SK-N-SH (cell line): Measurements from ENCODE around the gene STARD8. TPM values are rescaled to one million over a fixed set of nuclear protein-coding genes. Genes with fewer than 3 reads are reported as not detected.

Experiments
- CTCF ChIA-PET: fragments of 300-600, 350-600 bp; formaldehyde crosslinking; extraction: SDS; loops from one replicate; lab custom pipeline; 2021; lab: Yijun Ruan, JAX
- POLR2A ChIA-PET: fragments of 350-600 bp; sonication (Branson Sonifier 250); formaldehyde crosslinking; extraction: SDS; loops from one replicate; lab custom pipeline; 2020; ENCODE audit warnings: antibody characterized with exemption, inconsistent platforms; lab: Yijun Ruan, JAX
- DNase-seq: peaks from one replicate; pipeline ENCODE4 v3.0.0; 2012
- H2AFZ ChIP-seq: fragments of 200-600 bp; sonication (generic); 2 replicates; pipeline ENCODE4 v1.8.1; 2016; ENCODE audit warnings: antibody characterized with exemption, mild to moderate bottlenecking, low read depth
- H3F3A ChIP-seq: fragments of 200-600 bp; sonication (generic); replicated peaks from 2 replicates; pipeline ENCODE3; 2016; ENCODE audit warnings: antibody characterized with exemption, mild to moderate bottlenecking; ENCODE audit not compliant: insufficient read depth
- H3K27ac ChIP-seq, 2 experiments: fragments of 200-500 bp in 1 of 2; fragments of 200-600 bp in 1 of 2; sonication (Bioruptor generic) in 1 of 2; sonication (generic), shearing (Covaris generic) in 1 of 2; 2 replicates each; pipeline versions ENCODE4 v1.5.1 to v1.6.1; 2014 to 2016; ENCODE audit warnings: low read depth in 2 of 2, inconsistent platforms in 1 of 2, low read length in 1 of 2, mild to moderate bottlenecking in 1 of 2, mixed read lengths in 1 of 2
- H3K27me3 ChIP-seq: fragments of 200-600 bp; sonication (generic), shearing (Covaris generic); 2 replicates; pipeline ENCODE4 v1.6.1; 2016; ENCODE audit warnings: mixed run types; ENCODE audit not compliant: insufficient read depth
- H3K36me3 ChIP-seq, 2 experiments: fragments of 200-500 bp in 1 of 2; fragments of 200-600 bp in 1 of 2; sonication (Bioruptor generic) in 1 of 2; sonication (generic) in 1 of 2; replicated peaks in 1 of 2; 2 replicates each; pipeline versions ENCODE3 to v1.5.1; 2014 to 2016; ENCODE audit warnings: low read length in 1 of 2, mild to moderate bottlenecking in 1 of 2; ENCODE audit not compliant: insufficient read depth in 2 of 2, control insufficient read depth in 1 of 2
- H3K4me1 ChIP-seq, 2 experiments: fragments of 200-500 bp in 1 of 2; fragments of 200-600 bp in 1 of 2; sonication (Bioruptor generic) in 1 of 2; sonication (generic), shearing (Covaris generic) in 1 of 2; 2 replicates each; pipeline versions ENCODE4 v1.5.1 to v1.6.1; 2014 to 2016; ENCODE audit warnings: low read depth in 1 of 2, low read length in 1 of 2, mixed run types in 1 of 2; ENCODE audit not compliant: insufficient read depth in 2 of 2, control insufficient read depth in 1 of 2
- H3K4me2 ChIP-seq: fragments of 200-600 bp; sonication (generic), shearing (Covaris generic); 2 replicates; pipeline ENCODE4 v1.6.1; 2017; ENCODE audit warnings: mixed run types
- H3K4me3 ChIP-seq, 2 experiments: fragments of 200-500 bp in 1 of 2; fragments of 200-600 bp in 1 of 2; sonication (Bioruptor generic) in 1 of 2; sonication (generic), shearing (Covaris generic) in 1 of 2; 2 replicates each; pipeline versions ENCODE4 v1.5.1 to v1.8.1; 2014 to 2016; ENCODE audit warnings: low read depth in 2 of 2, inconsistent platforms in 1 of 2, low read length in 1 of 2, mild to moderate bottlenecking in 1 of 2, mixed read lengths in 1 of 2, moderate library complexity in 1 of 2
- H3K79me2 ChIP-seq: fragments of 200-600 bp; sonication (generic); 2 replicates; pipeline ENCODE4 v1.8.1; 2017; ENCODE audit warnings: mild to moderate bottlenecking; ENCODE audit not compliant: insufficient read depth
- H3K9ac ChIP-seq: fragments of 200-600 bp; sonication (generic); 2 replicates; pipeline ENCODE4 v1.6.1; 2017; ENCODE audit warnings: mixed run types
- H3K9me2 ChIP-seq: fragments of 200-600 bp; sonication (generic); 2 replicates; pipeline ENCODE4 v1.6.1; 2017; ENCODE audit warnings: mixed run types
- H3K9me3 ChIP-seq: fragments of 200-600 bp; sonication (generic); 2 replicates; pipeline ENCODE4 v1.6.1; 2017; ENCODE audit warnings: mixed run types, mild to moderate bottlenecking, moderate library complexity
- H4K20me1 ChIP-seq: fragments of 200-600 bp; sonication (generic); 2 replicates; pipeline ENCODE4 v1.6.1; 2017; ENCODE audit warnings: mild to moderate bottlenecking, mixed run types; ENCODE audit not compliant: insufficient read depth
- EZH2phosphoT487 ChIP-seq: fragments of 200-600 bp; sonication (generic); IDR thresholded peaks from 2 replicates; pipeline ENCODE4 v1.6.1; 2017; ENCODE audit warnings: low read depth, mixed run types, mild to moderate bottlenecking, antibody characterized with exemption, moderate library complexity, borderline replicate concordance
- FOSL2 ChIP-seq: IDR thresholded peaks from 2 replicates; pipeline ENCODE4 v1.4.0; 2012; ENCODE audit warnings: low read depth, mild to moderate bottlenecking, moderate library complexity, borderline replicate concordance
- FOXJ3 ChIP-seq: sonication (generic); formaldehyde crosslinking; IDR thresholded peaks from 2 replicates; pipeline ENCODE4 v1.5.1; 2020; ENCODE audit warnings: mild to moderate bottlenecking, missing genetic modification reagents
- GATA2 ChIP-seq: sonication (generic); formaldehyde crosslinking; IDR thresholded peaks from 2 replicates; pipeline ENCODE4 v1.5.0; 2020; ENCODE audit warnings: mild to moderate bottlenecking, missing genetic modification reagents
- IRF3 ChIP-seq: fragments of 150-350 bp; IDR thresholded peaks from 2 replicates; pipeline ENCODE4 v1.6.1; 2016; ENCODE audit warnings: mild to moderate bottlenecking, low read depth, low read length
- MAX ChIP-seq: IDR thresholded peaks from 2 replicates; pipeline ENCODE4 v1.4.0; 2012; ENCODE audit warnings: low read depth
- MXI1 ChIP-seq: IDR thresholded peaks from 2 replicates; pipeline ENCODE4 v1.6.1; 2012; ENCODE audit warnings: mild to moderate bottlenecking, low read depth, low read length, improper control_type of control experiment
- NRF1 ChIP-seq: IDR thresholded peaks from 2 replicates; pipeline ENCODE4 v1.6.1; 2012; ENCODE audit warnings: low read depth, mild to moderate bottlenecking, low read length
- PBX3 ChIP-seq: IDR thresholded peaks from 2 replicates; pipeline ENCODE4; 2012
- REST ChIP-seq: IDR thresholded peaks from 2 replicates; pipeline ENCODE4 v1.6.1; 2012; ENCODE audit warnings: mild to moderate bottlenecking, low read depth, low read length, moderate library complexity
- SIN3A ChIP-seq: IDR thresholded peaks from 2 replicates; pipeline ENCODE4 v1.6.1; 2012; ENCODE audit warnings: low read depth, mild to moderate bottlenecking, low read length, moderate library complexity, borderline replicate concordance
- SMC3 ChIP-seq: IDR thresholded peaks from 2 replicates; pipeline ENCODE4 v1.6.1; 2012; ENCODE audit warnings: low read depth, low read length, improper control_type of control experiment
- TAF1 ChIP-seq: IDR thresholded peaks from 2 replicates; pipeline ENCODE4 v1.6.1; 2012; ENCODE audit warnings: low read depth, mild to moderate bottlenecking, low read length, moderate library complexity, borderline replicate concordance
- USF2 ChIP-seq: fragments of 150-350 bp; IDR thresholded peaks from 2 replicates; pipeline ENCODE4 v1.6.1; 2017; ENCODE audit warnings: antibody characterized with exemption, low read length, low read depth, borderline replicate concordance
- YY1 ChIP-seq: IDR thresholded peaks from 2 replicates; pipeline ENCODE4 v1.4.0; 2012; ENCODE audit warnings: low read depth, mild to moderate bottlenecking
- ZBTB33 ChIP-seq: IDR thresholded peaks from 2 replicates; pipeline ENCODE4 v1.4.0; 2012; ENCODE audit warnings: low read depth, borderline replicate concordance
- WGBS: methylation state at CpG from one replicate; pipeline ENCODE4 v1.1.6; 2017; ENCODE audit warnings: low lambda C conversion rate; 5-methylcytosine and 5-hydroxymethylcytosine counted together
- polyA plus RNA-seq, 3 experiments: library from polyadenylated mRNA; depleted of rRNA; stranded (reverse); fragments of >200 nt; gene quantifications; 2 replicates each; pipeline ENCODE4 v1.2.3, GENCODE V29; 2012

STARD8 gene
- polyA plus RNA-seq, 1 of the 3 experiments (the other 2 are of a cell fraction) = 2.6 TPM

- no peaks in the 10 kb centered on the region for H3K4me1 ChIP-seq
- 44% methylated on average over 2 of the region's 2 CpGs for WGBS
- no peak for TF ChIP-seq SIN3A
- TF ChIP-seq REST = no peak
- TF ChIP-seq TAF1 = no peak
- TF ChIP-seq GATA2 (CRISPR knock-in tag) = no peak
- no peak for TF ChIP-seq YY1
- no peak for TF ChIP-seq SMC3
- TF ChIP-seq EZH2phosphoT487 = no peak
- DNase-seq = no peak
- H3K79me2 ChIP-seq = 0 out of 2 replicates have a peak, but pooled peaks cover 6% of the 10 kb centered on the region
- H4K20me1 ChIP-seq = no peaks in the 10 kb centered on the region
- no peaks in the 10 kb centered on the region for H3K9me2 ChIP-seq
- H2AFZ ChIP-seq = no peak overlapping the region
- no peak overlapping the region for H3K4me2 ChIP-seq
- no peak overlapping the region for H3K27ac ChIP-seq
- CTCF ChIA-PET = no interaction called here
- no peak overlapping the region for H3K9ac ChIP-seq
- no peaks in the 10 kb centered on the region for H3K9me3 ChIP-seq
- no peaks in the 10 kb centered on the region for H3K36me3 ChIP-seq
- H3K4me3 ChIP-seq = no peak overlapping the region
- no peaks in the 10 kb centered on the region; the same call in 1 of the 2 replicates for H3K27me3 ChIP-seq
- no peaks in the 10 kb centered on the region for H3F3A ChIP-seq
- POLR2A ChIA-PET = no interaction called here
Measured at GRCh38 chrX:68644861-68645260, 2.6 kb upstream of the STARD8 start.

GRCh38 chrX:68646421-68646820 is 1.0 kb upstream of the STARD8 start:
- Histone ChIP-seq H3K27me3 (no peaks in the 10 kb centered on the region; the same call in 1 of the 2 replicates), H3K9me2 (no peaks in the 10 kb centered on the region), H3K4me2 (no peak overlapping the region), H3F3A (no peaks in the 10 kb centered on the region), H3K36me3 (no peaks in the 10 kb centered on the region), H3K27ac (no peak overlapping the region), H3K4me3 (no peak overlapping the region), H3K4me1 (no peaks in the 10 kb centered on the region), H3K79me2 (0 out of 2 replicates have a peak, but pooled peaks cover 6% of the 10 kb centered on the region), H2AFZ (no peak overlapping the region), H3K9ac (no peak overlapping the region), H3K9me3 (no peaks in the 10 kb centered on the region), H4K20me1 (no peaks in the 10 kb centered on the region)
- WGBS = 38% methylated on average over 1 of the region's 1 CpG
- POLR2A ChIA-PET = no interaction called here
- DNase-seq = no peak
- CTCF ChIA-PET = no interaction called here
- TF ChIP-seq PBX3 = no peak
- TF ChIP-seq USF2 = no peak
- no peak for TF ChIP-seq FOXJ3 (CRISPR knock-in tag)
- TF ChIP-seq MXI1 = no peak
- TF ChIP-seq IRF3 = no peak
- no peak for TF ChIP-seq EZH2phosphoT487
- TF ChIP-seq SIN3A = no peak
- TF ChIP-seq ZBTB33 = no peak
- TF ChIP-seq NRF1 = no peak
- TF ChIP-seq MAX = no peak
- TF ChIP-seq GATA2 (CRISPR knock-in tag) = no peak
- no peak for TF ChIP-seq FOSL2
